Panc1 (cell line): ENCODE results near the gene ADGRD1.

Experiments
- SIN3A ChIP-seq: IDR thresholded peaks from 2 replicates; pipeline ENCODE4 v1.6.1; 2012; ENCODE audit warnings: low read depth, mild to moderate bottlenecking, low read length, moderate library complexity, borderline replicate concordance; ENCODE audit not compliant: insufficient read depth
- TF ChIP-seq, protein P1 (sequence below), 2 experiments: IDR thresholded peaks; 2 replicates each; pipeline ENCODE4 v1.6.1; 2011 to 2012; ENCODE audit warnings: low read depth in 2 of 2, control low read depth in 1 of 2, low read length in 1 of 2, mild to moderate bottlenecking in 1 of 2, moderate library complexity in 1 of 2; ENCODE audit not compliant: insufficient read depth in 1 of 2
- TF ChIP-seq, protein P2 (sequence below): fragments of 450-650 bp; IDR thresholded peaks from 2 replicates; pipeline ENCODE4 v1.5.1; 2017; ENCODE audit warnings: mild to moderate bottlenecking

DNA sequence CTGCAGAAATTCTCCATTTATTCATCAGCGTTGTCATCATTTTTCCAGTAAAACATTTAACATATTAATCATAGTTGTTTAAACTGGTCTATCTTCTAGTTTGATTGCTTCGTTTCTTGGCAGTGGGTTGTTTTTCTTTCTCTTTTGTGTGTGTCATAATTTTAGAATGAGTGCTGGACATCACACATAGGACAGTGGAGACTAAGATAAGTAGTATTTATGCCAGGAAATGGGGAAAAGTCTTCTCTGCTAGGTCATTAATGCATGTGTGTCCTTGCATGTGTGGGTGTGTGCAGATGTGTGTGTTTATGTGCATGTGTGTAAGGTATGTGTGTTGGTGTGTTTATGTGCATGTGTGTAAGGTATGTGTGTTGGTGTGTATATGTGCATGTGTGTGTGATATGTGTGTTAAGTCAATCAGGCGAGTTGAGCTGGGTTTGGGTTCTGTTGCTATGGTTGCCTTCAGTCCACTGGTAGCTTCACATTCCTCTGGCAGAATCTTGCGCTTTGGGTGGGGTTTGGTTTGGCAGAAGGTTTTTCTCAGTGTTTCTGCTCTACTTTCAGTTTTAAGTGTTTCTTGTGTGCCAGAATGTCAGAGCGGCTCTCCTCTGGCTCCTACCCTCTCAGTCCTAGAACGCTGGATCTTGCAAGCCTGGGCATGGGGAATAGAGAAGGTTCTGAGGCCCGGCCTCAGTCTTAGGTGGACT lies 7.8 kb upstream of the ADGRD1 start:
- TF ChIP-seq, protein P1, sequence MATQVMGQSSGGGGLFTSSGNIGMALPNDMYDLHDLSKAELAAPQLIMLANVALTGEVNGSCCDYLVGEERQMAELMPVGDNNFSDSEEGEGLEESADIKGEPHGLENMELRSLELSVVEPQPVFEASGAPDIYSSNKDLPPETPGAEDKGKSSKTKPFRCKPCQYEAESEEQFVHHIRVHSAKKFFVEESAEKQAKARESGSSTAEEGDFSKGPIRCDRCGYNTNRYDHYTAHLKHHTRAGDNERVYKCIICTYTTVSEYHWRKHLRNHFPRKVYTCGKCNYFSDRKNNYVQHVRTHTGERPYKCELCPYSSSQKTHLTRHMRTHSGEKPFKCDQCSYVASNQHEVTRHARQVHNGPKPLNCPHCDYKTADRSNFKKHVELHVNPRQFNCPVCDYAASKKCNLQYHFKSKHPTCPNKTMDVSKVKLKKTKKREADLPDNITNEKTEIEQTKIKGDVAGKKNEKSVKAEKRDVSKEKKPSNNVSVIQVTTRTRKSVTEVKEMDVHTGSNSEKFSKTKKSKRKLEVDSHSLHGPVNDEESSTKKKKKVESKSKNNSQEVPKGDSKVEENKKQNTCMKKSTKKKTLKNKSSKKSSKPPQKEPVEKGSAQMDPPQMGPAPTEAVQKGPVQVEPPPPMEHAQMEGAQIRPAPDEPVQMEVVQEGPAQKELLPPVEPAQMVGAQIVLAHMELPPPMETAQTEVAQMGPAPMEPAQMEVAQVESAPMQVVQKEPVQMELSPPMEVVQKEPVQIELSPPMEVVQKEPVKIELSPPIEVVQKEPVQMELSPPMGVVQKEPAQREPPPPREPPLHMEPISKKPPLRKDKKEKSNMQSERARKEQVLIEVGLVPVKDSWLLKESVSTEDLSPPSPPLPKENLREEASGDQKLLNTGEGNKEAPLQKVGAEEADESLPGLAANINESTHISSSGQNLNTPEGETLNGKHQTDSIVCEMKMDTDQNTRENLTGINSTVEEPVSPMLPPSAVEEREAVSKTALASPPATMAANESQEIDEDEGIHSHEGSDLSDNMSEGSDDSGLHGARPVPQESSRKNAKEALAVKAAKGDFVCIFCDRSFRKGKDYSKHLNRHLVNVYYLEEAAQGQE (IDR thresholded peaks at IDR 0.05; ENCODE audit: insufficient read depth in 1 of 2, low read depth in 2 of 2, low read length in 1 of 2), result no peak
- no peak for TF ChIP-seq SIN3A
- TF ChIP-seq, protein P2, sequence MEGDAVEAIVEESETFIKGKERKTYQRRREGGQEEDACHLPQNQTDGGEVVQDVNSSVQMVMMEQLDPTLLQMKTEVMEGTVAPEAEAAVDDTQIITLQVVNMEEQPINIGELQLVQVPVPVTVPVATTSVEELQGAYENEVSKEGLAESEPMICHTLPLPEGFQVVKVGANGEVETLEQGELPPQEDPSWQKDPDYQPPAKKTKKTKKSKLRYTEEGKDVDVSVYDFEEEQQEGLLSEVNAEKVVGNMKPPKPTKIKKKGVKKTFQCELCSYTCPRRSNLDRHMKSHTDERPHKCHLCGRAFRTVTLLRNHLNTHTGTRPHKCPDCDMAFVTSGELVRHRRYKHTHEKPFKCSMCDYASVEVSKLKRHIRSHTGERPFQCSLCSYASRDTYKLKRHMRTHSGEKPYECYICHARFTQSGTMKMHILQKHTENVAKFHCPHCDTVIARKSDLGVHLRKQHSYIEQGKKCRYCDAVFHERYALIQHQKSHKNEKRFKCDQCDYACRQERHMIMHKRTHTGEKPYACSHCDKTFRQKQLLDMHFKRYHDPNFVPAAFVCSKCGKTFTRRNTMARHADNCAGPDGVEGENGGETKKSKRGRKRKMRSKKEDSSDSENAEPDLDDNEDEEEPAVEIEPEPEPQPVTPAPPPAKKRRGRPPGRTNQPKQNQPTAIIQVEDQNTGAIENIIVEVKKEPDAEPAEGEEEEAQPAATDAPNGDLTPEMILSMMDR, result no peak
